Heart right ventricle (tissue), 16 donors: ENCODE measurements around the gene FARP2. TPM values are rescaled to one million over a fixed set of nuclear protein-coding genes. Genes with fewer than 3 reads are reported as not detected.

Experiments used
- ATAC-seq, 8 donors: fragments of 200-7000 bp; cut with Tn5 transposase; one replicate each; pipeline ENCODE4 v1.9.1; 2020; ENCODE audit warnings: mild to moderate bottlenecking in 8 of 8, moderate library complexity in 8 of 8, moderate number of reproducible peaks in 1 of 8
- DNase-seq, 2 donors: peaks; one replicate each; pipeline ENCODE4 v3.0.0-alpha.2; 2020
- H3K27ac ChIP-seq, 10 donors: fragments of 200-600 bp; sonication (generic) in 2 of 10; one replicate each; pipeline versions ENCODE4 v1.5.0 to v1.8.0; 2020 to 2022; ENCODE audit warnings: mild to moderate bottlenecking in 3 of 10
- H3K27me3 ChIP-seq, 7 donors: fragments of 200-600 bp; one replicate each; pipeline ENCODE4 v1.8.0; 2021 to 2022; ENCODE audit warnings: mild to moderate bottlenecking in 2 of 7
- H3K36me3 ChIP-seq, 9 donors: fragments of 200-600 bp; sonication (generic) in 1 of 9; one replicate each; pipeline versions ENCODE4 v1.5.0 to v1.8.0; 2020 to 2022; ENCODE audit warnings: mild to moderate bottlenecking in 2 of 9
- H3K4me1 ChIP-seq, 9 donors: fragments of 200-600 bp; sonication (generic) in 1 of 9; one replicate each; pipeline versions ENCODE4 v1.5.0 to v1.8.0; 2020 to 2022; ENCODE audit warnings: mild to moderate bottlenecking in 4 of 9
- H3K4me3 ChIP-seq, 10 donors: fragments of 200-600 bp; sonication (generic) in 2 of 10; one replicate each; pipeline versions ENCODE4 v1.5.0 to v1.8.0; 2020 to 2022; ENCODE audit warnings: mild to moderate bottlenecking in 7 of 10, moderate library complexity in 2 of 10
- H3K9me3 ChIP-seq, 11 donors: fragments of 200-600 bp in 10 of 11; sonication (generic) in 2 of 11; one replicate each; pipeline versions ENCODE4 v1.5.0 to v1.8.0; 2013 to 2022; ENCODE audit warnings: mild to moderate bottlenecking in 2 of 11, control low read depth in 1 of 11, moderate library complexity in 1 of 11
- CTCF ChIP-seq, 9 donors: fragments of 200-600 bp; sonication (generic) in 2 of 9; IDR thresholded peaks; one replicate each; pipeline versions ENCODE4 v1.5.0 to v1.8.0; 2021 to 2022; ENCODE audit warnings: antibody characterized with exemption in 9 of 9, mild to moderate bottlenecking in 5 of 9, moderate library complexity in 1 of 9
- WGBS, 2 donors: extraction: QIAGEN DNeasy Blood & Tissue Kit; methylation state at CpG; one replicate each; pipeline ENCODE4 v1.1.7; 2013; ENCODE audit warnings: inconsistent platforms in 1 of 2; 5-methylcytosine and 5-hydroxymethylcytosine counted together
- intact Hi-C, 10 donors: fragments of 100-400 bp; cut with DNase I; formaldehyde crosslinking; loops; one replicate each; pipeline versions ENCODE4 v1.11.1 to v1.14.2; 2022
- polyA plus RNA-seq, 2 donors: library from polyadenylated mRNA; stranded (reverse); fragments of 200-250 nt; gene quantifications; one replicate each; pipeline ENCODE4 v1.2.3, GENCODE V29; 2013
- total RNA-seq, 10 donors: library from RNA; stranded (reverse); fragmentation: NEBNext Ultra II Directional in 3 of 10; extraction: Animal tissue kit (Norgen Biotek cat#: 25700) in 3 of 10; gene quantifications; one replicate each; pipeline versions ENCODE4 v1.2.1 to v1.2.4, GENCODE V29; 2021 to 2023
- donor health status: Arrhythmogenic right ventricular cardiomyopathy.
- donor health status: ischemic (EF 13 %, LVEDD 7.1; RV severe dilation, severe dysfunction).
- donor health status: healthy with polysubstance abuse.
- donor health status: DM: no; HTN: yes; CAD: no.
- donor health status: DM: no; HTN: no; CAD: no.
- donor health status: ischemic (EF 25% LVEDD 6.9; RV normal size, moderate dysfunction).
- donor health status: ischemic (EF 25% LVEDD 5.7; RV mildly dilated, moderate dysfunction).
- donor health status: healthy.
- donor health status: DM: yes; HTN: yes; CAD: no.
- donor health status: Ischemic cardiomyopathy.
- donor health status: ischemic (EF 35%, LVEDD 5.7; RV mildly dilated, moderate dysfunction).
- donor health status: nonischemic (EF 11% LVEDD 7.7; RV severe dilation, severe dysfunction).
- donor health status: DM: yes; HTN: yes; CAD: no.
- donor health status: PGD.
- donor health status: ischemic (EF 29% LVEDD 5.4; RV normal size, mild dysfunction).
- donor health status: nonischemic (EF 23%, LVEDD 6.1; RV moderate dilation, normal function).

The FARP2 gene
- total and polyA plus RNA-seq, 12 donors: 7.1 to 23.6 (median 19.3) TPM

GRCh38 chr2:241534701-241535375 is 178.8 kb downstream of the FARP2 start:
- TF ChIP-seq CTCF (IDR thresholded peaks at IDR 0.05): no peak

GRCh38 chr2:241535871-241536655 is 180.0 kb downstream of the FARP2 start:
- no peak for ATAC-seq
- H3K27ac ChIP-seq: no peak overlapping the region
- H3K4me3 ChIP-seq: no peak overlapping the region
- H3K27me3 ChIP-seq: peaks cover 0 to 17% (median 0%) of the 10 kb centered on the region in 7 donors
- H3K9me3 ChIP-seq: no peaks in the 10 kb centered on the region
- 57 to 62% methylated on average over 13 of the region's 13 CpGs for WGBS, 2 donors
- H3K36me3 ChIP-seq: no peaks in the 10 kb centered on the region
- H3K4me1 ChIP-seq: peaks cover 0 to 9% (median 7%) of the 10 kb centered on the region in 9 donors
- intact Hi-C loops: no loop called here
- no peak for DNase-seq
- no peak for TF ChIP-seq CTCF (IDR thresholded peaks at IDR 0.05)

More at GRCh38 chr2:241534701-241535375, 178.8 kb downstream of the FARP2 start:
- ATAC-seq: no peak
- Histone ChIP-seq H3K27ac (no peak overlapping the region), H3K36me3 (no peaks in the 10 kb centered on the region), H3K4me1 (no peaks in the 10 kb centered on the region), H3K4me3 (no peak overlapping the region), H3K9me3 (no peaks in the 10 kb centered on the region), H3K27me3 (peaks cover 0 to 4% (median 0%) of the 10 kb centered on the region in 7 donors)
- intact Hi-C loops: no loop called here
- 80 to 82% methylated on average over 17 of the region's 17 CpGs for WGBS, 2 donors
- no peak for DNase-seq

- no peak for ATAC-seq
- Histone ChIP-seq H3K36me3 (no peaks in the 10 kb centered on the region), H3K27me3 (peaks cover 0 to 36% (median 10%) of the 10 kb centered on the region in 7 donors), H3K4me3 (no peak overlapping the region), H3K4me1 (peaks cover 8 to 20% (median 17%) of the 10 kb centered on the region in 9 donors), H3K27ac (no peak overlapping the region), H3K9me3 (no peaks in the 10 kb centered on the region)
- intact Hi-C loops: no loop called here
- WGBS, 2 donors: 87% methylated on average over 15 of the region's 15 CpGs
- no peak for DNase-seq
- TF ChIP-seq CTCF (IDR thresholded peaks at IDR 0.05): no peak
These were observed 182.9 kb downstream of the FARP2 start for GRCh38 chr2:241538838-241539615.
